ENCODE data around the gene PRKAG2.

PRKAG2 gene

GRCh38 chr7:151735851-151736402 is 141.0 kb downstream of the PRKAG2 start:
- TF ChIP-seq GATA3 (IDR thresholded peaks at IDR 0.05; ENCODE audit: low read depth, low read length): no peak
- TF ChIP-seq GATA2 (IDR thresholded peaks at IDR 0.05; ENCODE audit: low read depth, low read length): no peak

GRCh38 chr7:151735186-151735850 is 141.6 kb downstream of the PRKAG2 start:
- TF ChIP-seq GATA3 (IDR thresholded peaks at IDR 0.05; ENCODE audit: low read depth, low read length) (no peak), GATA2 (IDR thresholded peaks at IDR 0.05; ENCODE audit: low read depth, low read length) (no peak)

- TF ChIP-seq GATA3 (IDR thresholded peaks at IDR 0.05; ENCODE audit: low read depth, low read length) (no peak), GATA2 (IDR thresholded peaks at IDR 0.05; ENCODE audit: low read depth, low read length) (no peak)
Measured at GRCh38 chr7:151732834-151733592, 143.9 kb downstream of the PRKAG2 start.

GRCh38 chr7:151732292-151732691 is 144.6 kb downstream of the PRKAG2 start:
- no peak for TF ChIP-seq GATA3 (IDR thresholded peaks at IDR 0.05; ENCODE audit: low read depth, low read length)
- TF ChIP-seq GATA2 (IDR thresholded peaks at IDR 0.05; ENCODE audit: low read depth, low read length): no peak

DNA sequence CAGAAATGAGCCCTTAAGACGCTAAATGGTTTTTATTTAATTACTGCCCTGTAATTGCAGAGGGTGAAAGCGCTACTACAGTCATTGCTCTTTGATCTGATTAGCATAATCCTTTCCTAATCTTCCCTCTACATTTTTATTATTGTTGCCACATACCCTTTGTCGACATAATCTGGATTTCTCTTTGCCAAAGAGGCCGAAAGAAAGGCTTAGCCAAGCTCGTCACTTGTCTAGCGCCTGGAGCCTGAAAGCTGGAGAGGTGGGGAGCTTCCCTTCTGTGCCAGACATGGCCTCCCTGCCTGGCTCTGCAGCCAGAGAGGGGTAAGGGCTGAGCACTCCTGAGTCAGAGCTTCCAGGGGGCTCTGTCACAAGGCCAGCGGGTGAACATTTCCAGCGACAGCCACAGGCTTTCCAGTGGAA is 145.9 kb downstream of the PRKAG2 start:
- TF ChIP-seq GATA2 (IDR thresholded peaks at IDR 0.05; ENCODE audit: low read depth, low read length) (no peak), GATA3 (IDR thresholded peaks at IDR 0.05; ENCODE audit: low read depth, low read length) (no peak)

DNA sequence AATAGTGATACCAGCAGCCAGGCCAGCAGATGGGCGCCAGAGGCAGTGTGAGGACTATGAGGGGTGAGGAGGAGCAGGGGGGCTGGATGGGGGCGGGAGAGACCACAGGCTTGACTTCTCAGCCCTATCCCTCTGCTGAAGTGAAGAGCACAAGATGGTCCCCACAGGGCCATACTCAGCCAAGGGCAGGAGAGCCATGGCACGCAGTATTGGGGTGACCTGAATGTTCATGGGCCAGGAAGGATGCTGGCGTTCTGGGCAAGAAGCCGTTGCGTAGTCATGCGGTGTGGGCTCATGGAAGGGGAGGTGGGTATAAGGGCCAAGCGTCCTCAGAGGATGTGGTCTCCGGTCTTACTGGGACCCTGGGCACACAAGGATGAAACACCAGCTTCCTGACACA is 146.3 kb downstream of the PRKAG2 start:
- TF ChIP-seq GATA3 (IDR thresholded peaks at IDR 0.05; ENCODE audit: low read depth, low read length) (no peak), GATA2 (IDR thresholded peaks at IDR 0.05; ENCODE audit: low read depth, low read length) (no peak)

DNA sequence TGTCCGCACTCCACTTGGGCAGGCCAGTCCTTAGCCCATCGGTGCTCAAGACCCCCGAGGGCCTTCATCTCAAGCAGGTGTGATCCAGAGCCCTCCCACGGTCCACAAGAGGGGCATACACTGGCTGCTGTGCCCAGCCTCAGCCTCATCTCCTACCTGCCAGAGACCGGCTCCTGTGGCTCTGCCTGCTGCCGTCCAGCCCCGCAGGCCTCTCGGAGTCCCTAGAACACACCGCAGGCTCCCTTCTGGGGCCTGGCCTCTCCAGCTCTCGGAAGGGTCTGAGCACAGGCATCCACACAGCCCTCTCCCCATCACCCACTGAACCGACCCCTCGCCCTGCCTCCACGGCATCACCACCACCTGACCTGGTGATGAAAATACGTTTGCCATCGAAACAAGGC is 147.4 kb downstream of the PRKAG2 start:
- TF ChIP-seq GATA3 (IDR thresholded peaks at IDR 0.05; ENCODE audit: low read depth, low read length): no peak
- no peak for TF ChIP-seq GATA2 (IDR thresholded peaks at IDR 0.05; ENCODE audit: low read depth, low read length)

DNA sequence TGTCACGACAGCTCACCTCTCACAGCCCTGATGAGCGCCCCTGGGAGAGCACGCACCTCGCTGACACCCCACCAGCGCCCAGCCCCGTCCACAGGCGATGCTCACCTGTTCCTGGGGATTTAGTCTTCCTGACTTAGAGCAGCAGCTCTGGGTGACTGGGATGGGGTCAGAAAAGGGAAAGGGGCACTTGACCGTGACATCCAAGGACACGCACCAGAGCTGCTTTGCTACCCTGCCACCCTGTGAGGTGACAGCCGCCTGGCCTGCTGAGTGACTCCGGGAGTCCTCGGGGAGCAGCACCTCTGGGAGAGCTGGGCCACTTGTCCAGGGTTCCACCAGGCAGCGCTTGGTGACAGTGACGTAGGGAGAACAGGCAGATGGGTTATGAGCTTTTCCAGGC is 148.2 kb downstream of the PRKAG2 start:
- no peak for TF ChIP-seq GATA3 (IDR thresholded peaks at IDR 0.05; ENCODE audit: low read depth, low read length)
- TF ChIP-seq GATA2 (IDR thresholded peaks at IDR 0.05; ENCODE audit: low read depth, low read length): no peak

- TF ChIP-seq GATA3 (IDR thresholded peaks at IDR 0.05; ENCODE audit: low read depth, low read length) (no peak), GATA2 (IDR thresholded peaks at IDR 0.05; ENCODE audit: low read depth, low read length) (no peak)
Measured at GRCh38 chr7:151728286-151728660, 148.6 kb downstream of the PRKAG2 start.

DNA sequence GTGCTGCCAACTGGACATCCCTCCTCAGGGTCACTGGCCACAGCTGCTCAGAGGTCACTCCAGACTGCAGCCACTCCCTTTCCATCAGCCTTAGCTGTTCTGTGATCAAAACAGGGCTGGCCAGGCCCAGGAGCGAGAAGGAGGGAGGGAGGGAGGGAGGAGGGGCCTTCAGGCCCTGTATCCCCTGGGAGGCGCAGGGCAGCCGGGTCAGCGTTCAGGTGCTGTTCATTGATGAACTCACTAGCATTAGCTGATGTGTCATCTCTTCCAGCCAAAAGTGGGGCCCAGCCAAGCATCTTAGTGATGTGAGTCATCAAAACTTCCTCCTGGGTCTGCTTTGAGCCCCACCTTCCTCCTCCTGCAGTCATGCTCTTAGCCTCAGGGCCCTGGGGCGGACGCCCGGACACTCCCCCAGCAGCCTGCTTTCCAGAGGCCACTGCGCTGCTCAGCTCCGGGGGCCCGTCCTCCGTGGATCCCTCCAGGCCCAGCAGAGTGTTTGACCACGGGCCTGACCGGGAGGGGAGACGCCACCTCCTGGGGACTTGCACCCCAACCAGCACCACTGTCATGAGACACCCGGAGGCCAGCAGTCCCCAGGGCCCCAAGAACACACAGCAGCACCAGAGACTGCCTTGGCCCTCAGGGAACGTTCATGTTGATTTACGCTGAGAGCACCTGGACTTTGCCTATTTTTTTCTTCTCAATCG is 149.2 kb downstream of the PRKAG2 start:
- no peak for TF ChIP-seq GATA2 (IDR thresholded peaks at IDR 0.05; ENCODE audit: low read depth, low read length)
- no peak for TF ChIP-seq GATA3 (IDR thresholded peaks at IDR 0.05; ENCODE audit: low read depth, low read length)

- no peak for TF ChIP-seq GATA2 (IDR thresholded peaks at IDR 0.05; ENCODE audit: low read depth, low read length)
- no peak for TF ChIP-seq GATA3 (IDR thresholded peaks at IDR 0.05; ENCODE audit: low read depth, low read length)
Measured at GRCh38 chr7:151726652-151727578, 150.0 kb downstream of the PRKAG2 start.

- no peak for TF ChIP-seq GATA3 (IDR thresholded peaks at IDR 0.05; ENCODE audit: low read depth, low read length)
- TF ChIP-seq GATA2 (IDR thresholded peaks at IDR 0.05; ENCODE audit: low read depth, low read length): no peak
Measured at GRCh38 chr7:151725844-151726651, 150.9 kb downstream of the PRKAG2 start.

Measured in SH-SY5Y (cell line).